GM23338 (cell line): Measurements from ENCODE around the gene PSMB7. TPM values are rescaled to one million over a fixed set of nuclear protein-coding genes. Genes with fewer than 3 reads are reported as not detected.

ENCODE experiments used
- ATAC-seq: fragments of 200-7000 bp; cut with Tn5 transposase; 3 replicates; pipeline ENCODE4 v1.9.1; 2020
- DNase-seq: peaks from one replicate; pipeline ENCODE4 v3.0.0-alpha.2; 2015; ENCODE audit warnings: low spot score
- H2AFZ ChIP-seq: fragments of 200-600 bp; sonication (generic); 2 replicates; pipeline ENCODE4 v1.8.0; 2016; ENCODE audit warnings: antibody characterized with exemption, mild to moderate bottlenecking, moderate library complexity
- H3F3A ChIP-seq: fragments of 200-600 bp; sonication (generic); replicated peaks from 2 replicates; pipeline ENCODE4 v1.8.0; 2017; ENCODE audit warnings: antibody characterized with exemption, mixed run types, low read depth
- H3K27ac ChIP-seq: fragments of 200-600 bp; sonication (generic); 2 replicates; pipeline ENCODE4 v1.6.1; 2016; ENCODE audit warnings: low read depth
- H3K27me3 ChIP-seq: fragments of 200-600 bp; sonication (generic); 2 replicates; pipeline ENCODE4 v1.8.0; 2016; ENCODE audit warnings: mild to moderate bottlenecking, mixed run types, moderate library complexity; ENCODE audit not compliant: insufficient read depth
- H3K36me3 ChIP-seq: fragments of 200-600 bp; sonication (generic); 2 replicates; pipeline ENCODE4 v1.8.0; 2016; ENCODE audit warnings: mild to moderate bottlenecking; ENCODE audit not compliant: insufficient read depth
- H3K4me1 ChIP-seq: fragments of 200-600 bp; sonication (generic); 2 replicates; pipeline ENCODE4 v1.8.0; 2016; ENCODE audit warnings: mild to moderate bottlenecking, moderate library complexity; ENCODE audit not compliant: insufficient read depth
- H3K4me2 ChIP-seq: fragments of 200-600 bp; sonication (generic); 2 replicates; pipeline ENCODE4 v1.7.1; 2017; ENCODE audit warnings: mixed run types
- H3K4me3 ChIP-seq: fragments of 200-600 bp; sonication (generic); 2 replicates; pipeline ENCODE4 v1.6.1; 2016; ENCODE audit warnings: mixed run types
- H3K79me2 ChIP-seq: fragments of 200-600 bp; sonication (generic); replicated peaks from 2 replicates; pipeline ENCODE4 v1.8.0; 2017; ENCODE audit warnings: mild to moderate bottlenecking; ENCODE audit not compliant: insufficient read depth
- H3K9me2 ChIP-seq: fragments of 200-600 bp; sonication (generic); 2 replicates; pipeline ENCODE4 v1.8.0; 2017; ENCODE audit not compliant: insufficient read depth
- H4K20me1 ChIP-seq: fragments of 200-600 bp; sonication (generic); replicated peaks from 2 replicates; pipeline ENCODE4 v1.8.0; 2017; ENCODE audit warnings: mild to moderate bottlenecking; ENCODE audit not compliant: insufficient read depth
- H3K27ac Mint-ChIP-seq: 2 replicates; pipeline ENCODE4 v1.8.0; 2020; ENCODE audit warnings: inconsistent platforms, mild to moderate bottlenecking, moderate library complexity, mixed read lengths
- H3K27me3 Mint-ChIP-seq: 3 replicates; pipeline ENCODE4 v1.8.0; 2022; ENCODE audit warnings: low read depth, mild to moderate bottlenecking, moderate library complexity, mixed read lengths, inconsistent platforms; ENCODE audit not compliant: insufficient read depth, poor library complexity
- H3K36me3 Mint-ChIP-seq: 3 replicates; pipeline ENCODE4 v1.8.0; 2021; ENCODE audit warnings: low read depth, mild to moderate bottlenecking, inconsistent platforms, moderate library complexity, mixed read lengths
- H3K4me1 Mint-ChIP-seq: 3 replicates; pipeline ENCODE4 v1.8.0; 2020; ENCODE audit warnings: mild to moderate bottlenecking, inconsistent platforms, mixed read lengths
- H3K4me3 Mint-ChIP-seq: 3 replicates; pipeline ENCODE4 v1.8.0; 2021; ENCODE audit warnings: moderate library complexity, mild to moderate bottlenecking, inconsistent platforms, mixed read lengths
- H3K9me3 Mint-ChIP-seq: 3 replicates; pipeline ENCODE4 v1.8.0; 2020; ENCODE audit warnings: moderate library complexity, mild to moderate bottlenecking, inconsistent platforms, mixed read lengths
- CREB1 ChIP-seq: fragments of 250-450 bp; sonication (Bioruptor Pico); IDR thresholded peaks from 2 replicates; pipeline ENCODE4 v1.5.0; 2020; ENCODE audit warnings: low read depth, mild to moderate bottlenecking, moderate library complexity
- EZH2 ChIP-seq: fragments of 200-600 bp; sonication (generic); IDR thresholded peaks from one replicate; pipeline ENCODE4 v1.8.0; 2017; ENCODE audit warnings: antibody characterized with exemption, mild to moderate bottlenecking, low read depth; ENCODE audit not compliant: unreplicated experiment
- EZH2phosphoT487 ChIP-seq: fragments of 200-600 bp; sonication (generic); IDR thresholded peaks from one replicate; pipeline ENCODE4 v1.8.1; 2018; ENCODE audit warnings: antibody characterized with exemption; ENCODE audit not compliant: unreplicated experiment
- JUNB ChIP-seq: IDR thresholded peaks from one replicate; pipeline ENCODE4 v1.6.1; 2016; ENCODE audit warnings: antibody characterized with exemption; ENCODE audit not compliant: unreplicated experiment
- NANOG ChIP-seq: IDR thresholded peaks from 2 replicates; pipeline ENCODE4 v1.6.1; 2016; ENCODE audit warnings: antibody characterized with exemption, borderline replicate concordance
- POLR2AphosphoS5 ChIP-seq: IDR thresholded peaks from 2 replicates; pipeline ENCODE4 v1.6.1; 2016; ENCODE audit warnings: antibody characterized with exemption, low read depth
- STAT1 ChIP-seq: IDR thresholded peaks from one replicate; pipeline ENCODE4 v1.6.1; 2016; ENCODE audit warnings: antibody characterized with exemption; ENCODE audit not compliant: unreplicated experiment
- ZNF114 ChIP-seq: fragments of 250-450 bp; sonication (Bioruptor Pico); IDR thresholded peaks from 2 replicates; pipeline ENCODE4 v1.5.0; 2020; ENCODE audit warnings: mild to moderate bottlenecking, moderate library complexity
- ZNF331 ChIP-seq: fragments of 250-450 bp; sonication (Bioruptor Pico); IDR thresholded peaks from 2 replicates; pipeline ENCODE4 v1.5.0; 2020; ENCODE audit warnings: low read depth, mild to moderate bottlenecking, moderate library complexity
- polyA plus RNA-seq: library from polyadenylated mRNA; unstranded; fragments of >200 nt; fragmentation: Nextera tagmentation; extraction: Ambion mirVana; gene quantifications from 2 replicates; pipeline ENCODE4 v1.2.1, GENCODE V29; 2016
- total RNA-seq: library from RNA; depleted of rRNA; stranded (reverse); fragments of >200 nt; shearing (Covaris generic); gene quantifications from 2 replicates; pipeline ENCODE4 v1.2.3, GENCODE V29; 2014
- TF ChIP-seq, protein P1 (sequence below): fragments of 250-450 bp; sonication (Bioruptor Pico); IDR thresholded peaks from 2 replicates; pipeline ENCODE4 v1.5.0; 2020; ENCODE audit warnings: mild to moderate bottlenecking, moderate library complexity
- TF ChIP-seq, protein P2 (sequence below), 2 experiments: fragments of 200-600 bp in 1 of 2; sonication (generic) in 1 of 2; conservative IDR thresholded peaks; 2 replicates each; pipeline versions ENCODE4 v1.5.1 to v1.6.1; 2016 to 2017; ENCODE audit warnings: antibody characterized with exemption in 2 of 2, low read depth in 2 of 2, mild to moderate bottlenecking in 2 of 2, moderate library complexity in 1 of 2
- TF ChIP-seq, protein P3 (sequence below): IDR thresholded peaks from one replicate; pipeline ENCODE4 v1.6.1; 2018; ENCODE audit warnings: antibody characterized with exemption; ENCODE audit not compliant: unreplicated experiment
- TF ChIP-seq, protein P4 (sequence below): IDR thresholded peaks from 2 replicates; pipeline ENCODE4 v1.6.1; 2016; ENCODE audit warnings: antibody characterized with exemption

PSMB7 gene
- total and polyA plus RNA-seq, 2 experiments from 2014 or later, result 255 to 268 TPM

DNA sequence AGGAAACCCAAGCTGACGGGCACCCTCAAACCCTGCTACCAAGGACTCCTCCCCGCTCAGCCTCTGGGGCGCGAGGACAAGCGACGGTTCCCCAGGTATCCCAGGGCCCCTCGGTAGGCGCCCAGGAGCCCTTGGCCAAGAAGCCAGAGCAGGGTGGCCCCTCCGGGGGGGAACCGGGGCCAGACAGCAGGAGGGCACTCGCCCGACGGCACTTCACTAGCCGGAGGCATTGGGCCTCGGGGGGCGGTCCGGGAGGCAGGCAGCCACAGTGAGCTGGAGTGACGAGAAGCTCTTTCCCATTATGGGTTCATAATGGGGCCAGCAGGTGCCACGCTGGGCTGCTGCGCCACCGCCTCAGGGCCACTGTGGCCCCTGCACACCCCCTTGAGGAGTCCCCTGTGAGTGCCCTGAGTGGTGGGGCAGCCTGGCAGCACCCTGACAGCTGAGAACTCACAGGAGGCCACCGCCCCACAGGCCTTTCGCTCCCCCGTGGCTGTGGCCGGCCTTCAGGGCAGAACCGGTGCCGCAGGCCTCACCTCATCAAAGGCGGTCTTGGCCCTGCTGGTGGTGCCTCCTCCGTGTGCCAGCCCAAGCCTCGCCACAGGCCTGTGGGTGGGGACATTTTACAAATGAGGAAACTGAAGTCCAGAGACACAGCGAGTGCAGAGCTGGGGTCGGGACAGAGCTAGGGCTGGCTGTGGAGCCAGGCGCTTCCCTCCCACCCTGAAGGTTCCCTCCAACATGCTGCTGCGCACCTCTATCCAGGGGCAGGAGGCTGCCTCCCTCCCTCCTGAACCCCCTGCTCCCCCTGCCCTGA, 68.7 kb downstream of the PSMB7 start:
- Histone ChIP-seq H2AFZ (no peak overlapping the region), H3K4me1 (peaks cover 9% of the 10 kb centered on the region; the same call in 1 of the 2 replicates), H3K9me2 (no peaks in the 10 kb centered on the region), H4K20me1 (0 out of 2 replicates have a peak, but pooled peaks cover 2% of the 10 kb centered on the region), H3K4me3 (no peak overlapping the region), H3K27ac (no peak overlapping the region), H3F3A (no peaks in the 10 kb centered on the region), H3K4me2 (no peak overlapping the region), H3K36me3 (0 out of 2 replicates have a peak, but pooled peaks cover 2% of the 10 kb centered on the region), H3K79me2 (no peaks in the 10 kb centered on the region), H3K27me3 (no peaks in the 10 kb centered on the region)
- peaks cover 24% of the 10 kb centered on the region for H3K4me1 Mint-ChIP-seq
- TF ChIP-seq EZH2phosphoT487, result no peak
- no peak for TF ChIP-seq POLR2AphosphoS5
- TF ChIP-seq CREB1 (CRISPR knock-in tag), result no peak
- no peak for TF ChIP-seq STAT1
- TF ChIP-seq, protein P1, sequence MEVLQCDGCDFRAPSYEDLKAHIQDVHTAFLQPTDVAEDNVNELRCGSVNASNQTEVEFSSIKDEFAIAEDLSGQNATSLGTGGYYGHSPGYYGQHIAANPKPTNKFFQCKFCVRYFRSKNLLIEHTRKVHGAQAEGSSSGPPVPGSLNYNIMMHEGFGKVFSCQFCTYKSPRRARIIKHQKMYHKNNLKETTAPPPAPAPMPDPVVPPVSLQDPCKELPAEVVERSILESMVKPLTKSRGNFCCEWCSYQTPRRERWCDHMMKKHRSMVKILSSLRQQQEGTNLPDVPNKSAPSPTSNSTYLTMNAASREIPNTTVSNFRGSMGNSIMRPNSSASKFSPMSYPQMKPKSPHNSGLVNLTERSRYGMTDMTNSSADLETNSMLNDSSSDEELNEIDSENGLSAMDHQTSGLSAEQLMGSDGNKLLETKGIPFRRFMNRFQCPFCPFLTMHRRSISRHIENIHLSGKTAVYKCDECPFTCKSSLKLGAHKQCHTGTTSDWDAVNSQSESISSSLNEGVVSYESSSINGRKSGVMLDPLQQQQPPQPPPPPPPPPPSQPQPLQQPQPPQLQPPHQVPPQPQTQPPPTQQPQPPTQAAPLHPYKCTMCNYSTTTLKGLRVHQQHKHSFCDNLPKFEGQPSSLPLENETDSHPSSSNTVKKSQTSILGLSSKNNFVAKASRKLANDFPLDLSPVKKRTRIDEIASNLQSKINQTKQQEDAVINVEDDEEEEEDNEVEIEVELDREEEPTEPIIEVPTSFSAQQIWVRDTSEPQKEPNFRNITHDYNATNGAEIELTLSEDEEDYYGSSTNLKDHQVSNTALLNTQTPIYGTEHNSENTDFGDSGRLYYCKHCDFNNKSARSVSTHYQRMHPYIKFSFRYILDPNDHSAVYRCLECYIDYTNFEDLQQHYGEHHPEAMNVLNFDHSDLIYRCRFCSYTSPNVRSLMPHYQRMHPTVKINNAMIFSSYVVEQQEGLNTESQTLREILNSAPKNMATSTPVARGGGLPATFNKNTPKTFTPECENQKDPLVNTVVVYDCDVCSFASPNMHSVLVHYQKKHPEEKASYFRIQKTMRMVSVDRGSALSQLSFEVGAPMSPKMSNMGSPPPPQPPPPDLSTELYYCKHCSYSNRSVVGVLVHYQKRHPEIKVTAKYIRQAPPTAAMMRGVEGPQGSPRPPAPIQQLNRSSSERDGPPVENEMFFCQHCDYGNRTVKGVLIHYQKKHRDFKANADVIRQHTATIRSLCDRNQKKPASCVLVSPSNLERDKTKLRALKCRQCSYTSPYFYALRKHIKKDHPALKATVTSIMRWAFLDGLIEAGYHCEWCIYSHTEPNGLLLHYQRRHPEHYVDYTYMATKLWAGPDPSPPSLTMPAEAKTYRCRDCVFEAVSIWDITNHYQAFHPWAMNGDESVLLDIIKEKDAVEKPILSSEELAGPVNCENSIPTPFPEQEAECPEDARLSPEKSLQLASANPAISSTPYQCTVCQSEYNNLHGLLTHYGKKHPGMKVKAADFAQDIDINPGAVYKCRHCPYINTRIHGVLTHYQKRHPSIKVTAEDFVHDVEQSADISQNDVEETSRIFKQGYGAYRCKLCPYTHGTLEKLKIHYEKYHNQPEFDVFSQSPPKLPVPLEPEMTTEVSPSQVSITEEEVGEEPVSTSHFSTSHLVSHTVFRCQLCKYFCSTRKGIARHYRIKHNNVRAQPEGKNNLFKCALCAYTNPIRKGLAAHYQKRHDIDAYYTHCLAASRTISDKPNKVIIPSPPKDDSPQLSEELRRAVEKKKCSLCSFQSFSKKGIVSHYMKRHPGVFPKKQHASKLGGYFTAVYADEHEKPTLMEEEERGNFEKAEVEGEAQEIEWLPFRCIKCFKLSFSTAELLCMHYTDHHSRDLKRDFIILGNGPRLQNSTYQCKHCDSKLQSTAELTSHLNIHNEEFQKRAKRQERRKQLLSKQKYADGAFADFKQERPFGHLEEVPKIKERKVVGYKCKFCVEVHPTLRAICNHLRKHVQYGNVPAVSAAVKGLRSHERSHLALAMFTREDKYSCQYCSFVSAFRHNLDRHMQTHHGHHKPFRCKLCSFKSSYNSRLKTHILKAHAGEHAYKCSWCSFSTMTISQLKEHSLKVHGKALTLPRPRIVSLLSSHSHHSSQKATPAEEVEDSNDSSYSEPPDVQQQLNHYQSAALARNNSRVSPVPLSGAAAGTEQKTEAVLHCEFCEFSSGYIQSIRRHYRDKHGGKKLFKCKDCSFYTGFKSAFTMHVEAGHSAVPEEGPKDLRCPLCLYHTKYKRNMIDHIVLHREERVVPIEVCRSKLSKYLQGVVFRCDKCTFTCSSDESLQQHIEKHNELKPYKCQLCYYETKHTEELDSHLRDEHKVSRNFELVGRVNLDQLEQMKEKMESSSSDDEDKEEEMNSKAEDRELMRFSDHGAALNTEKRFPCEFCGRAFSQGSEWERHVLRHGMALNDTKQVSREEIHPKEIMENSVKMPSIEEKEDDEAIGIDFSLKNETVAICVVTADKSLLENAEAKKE, result no peak
- TF ChIP-seq, protein P2, sequence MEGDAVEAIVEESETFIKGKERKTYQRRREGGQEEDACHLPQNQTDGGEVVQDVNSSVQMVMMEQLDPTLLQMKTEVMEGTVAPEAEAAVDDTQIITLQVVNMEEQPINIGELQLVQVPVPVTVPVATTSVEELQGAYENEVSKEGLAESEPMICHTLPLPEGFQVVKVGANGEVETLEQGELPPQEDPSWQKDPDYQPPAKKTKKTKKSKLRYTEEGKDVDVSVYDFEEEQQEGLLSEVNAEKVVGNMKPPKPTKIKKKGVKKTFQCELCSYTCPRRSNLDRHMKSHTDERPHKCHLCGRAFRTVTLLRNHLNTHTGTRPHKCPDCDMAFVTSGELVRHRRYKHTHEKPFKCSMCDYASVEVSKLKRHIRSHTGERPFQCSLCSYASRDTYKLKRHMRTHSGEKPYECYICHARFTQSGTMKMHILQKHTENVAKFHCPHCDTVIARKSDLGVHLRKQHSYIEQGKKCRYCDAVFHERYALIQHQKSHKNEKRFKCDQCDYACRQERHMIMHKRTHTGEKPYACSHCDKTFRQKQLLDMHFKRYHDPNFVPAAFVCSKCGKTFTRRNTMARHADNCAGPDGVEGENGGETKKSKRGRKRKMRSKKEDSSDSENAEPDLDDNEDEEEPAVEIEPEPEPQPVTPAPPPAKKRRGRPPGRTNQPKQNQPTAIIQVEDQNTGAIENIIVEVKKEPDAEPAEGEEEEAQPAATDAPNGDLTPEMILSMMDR (conservative IDR thresholded peaks at IDR 0.05; ENCODE audit: low read depth in 2 of 2), result no peak
- TF ChIP-seq JUNB, result no peak
- TF ChIP-seq, protein P3, sequence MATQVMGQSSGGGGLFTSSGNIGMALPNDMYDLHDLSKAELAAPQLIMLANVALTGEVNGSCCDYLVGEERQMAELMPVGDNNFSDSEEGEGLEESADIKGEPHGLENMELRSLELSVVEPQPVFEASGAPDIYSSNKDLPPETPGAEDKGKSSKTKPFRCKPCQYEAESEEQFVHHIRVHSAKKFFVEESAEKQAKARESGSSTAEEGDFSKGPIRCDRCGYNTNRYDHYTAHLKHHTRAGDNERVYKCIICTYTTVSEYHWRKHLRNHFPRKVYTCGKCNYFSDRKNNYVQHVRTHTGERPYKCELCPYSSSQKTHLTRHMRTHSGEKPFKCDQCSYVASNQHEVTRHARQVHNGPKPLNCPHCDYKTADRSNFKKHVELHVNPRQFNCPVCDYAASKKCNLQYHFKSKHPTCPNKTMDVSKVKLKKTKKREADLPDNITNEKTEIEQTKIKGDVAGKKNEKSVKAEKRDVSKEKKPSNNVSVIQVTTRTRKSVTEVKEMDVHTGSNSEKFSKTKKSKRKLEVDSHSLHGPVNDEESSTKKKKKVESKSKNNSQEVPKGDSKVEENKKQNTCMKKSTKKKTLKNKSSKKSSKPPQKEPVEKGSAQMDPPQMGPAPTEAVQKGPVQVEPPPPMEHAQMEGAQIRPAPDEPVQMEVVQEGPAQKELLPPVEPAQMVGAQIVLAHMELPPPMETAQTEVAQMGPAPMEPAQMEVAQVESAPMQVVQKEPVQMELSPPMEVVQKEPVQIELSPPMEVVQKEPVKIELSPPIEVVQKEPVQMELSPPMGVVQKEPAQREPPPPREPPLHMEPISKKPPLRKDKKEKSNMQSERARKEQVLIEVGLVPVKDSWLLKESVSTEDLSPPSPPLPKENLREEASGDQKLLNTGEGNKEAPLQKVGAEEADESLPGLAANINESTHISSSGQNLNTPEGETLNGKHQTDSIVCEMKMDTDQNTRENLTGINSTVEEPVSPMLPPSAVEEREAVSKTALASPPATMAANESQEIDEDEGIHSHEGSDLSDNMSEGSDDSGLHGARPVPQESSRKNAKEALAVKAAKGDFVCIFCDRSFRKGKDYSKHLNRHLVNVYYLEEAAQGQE, result no peak
- no peak for TF ChIP-seq NANOG
- TF ChIP-seq, protein P4, sequence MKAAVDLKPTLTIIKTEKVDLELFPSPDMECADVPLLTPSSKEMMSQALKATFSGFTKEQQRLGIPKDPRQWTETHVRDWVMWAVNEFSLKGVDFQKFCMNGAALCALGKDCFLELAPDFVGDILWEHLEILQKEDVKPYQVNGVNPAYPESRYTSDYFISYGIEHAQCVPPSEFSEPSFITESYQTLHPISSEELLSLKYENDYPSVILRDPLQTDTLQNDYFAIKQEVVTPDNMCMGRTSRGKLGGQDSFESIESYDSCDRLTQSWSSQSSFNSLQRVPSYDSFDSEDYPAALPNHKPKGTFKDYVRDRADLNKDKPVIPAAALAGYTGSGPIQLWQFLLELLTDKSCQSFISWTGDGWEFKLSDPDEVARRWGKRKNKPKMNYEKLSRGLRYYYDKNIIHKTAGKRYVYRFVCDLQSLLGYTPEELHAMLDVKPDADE, result no peak
- TF ChIP-seq EZH2, result no peak
- no peak for TF ChIP-seq ZNF331
- no peak for TF ChIP-seq ZNF114 (CRISPR knock-in tag)
- H3K4me3 Mint-ChIP-seq, result no peak overlapping the region
- peaks cover 20% of the 10 kb centered on the region for H3K27me3 Mint-ChIP-seq
- ATAC-seq, result no peak
- no peaks in the 10 kb centered on the region for H3K9me3 Mint-ChIP-seq
- no peak for DNase-seq
- H3K36me3 Mint-ChIP-seq, result peaks cover 11% of the 10 kb centered on the region
- H3K27ac Mint-ChIP-seq, result no peak overlapping the region
